Keratinocyte (primary cell): ENCODE measurements around the gene ARID1B. TPM values are rescaled to one million over a fixed set of nuclear protein-coding genes. Genes with fewer than 3 reads are reported as not detected.

Source experiments
- DNase-seq: peaks from one replicate; pipeline ENCODE4 v3.0.0-alpha.2; 2011; ENCODE audit warnings: low read depth, missing footprints, low spot score
- FAIRE-seq: peaks from 2 replicates; lab custom pipeline; 2011; peaks lifted over from hg19 to GRCh38; lab: Jason Lieb, UNC
- H2AFZ ChIP-seq: 2 replicates; pipeline ENCODE4 v1.6.0; 2012; ENCODE audit warnings: low read length, control low read depth, inconsistent platforms; ENCODE audit not compliant: control insufficient read depth
- H3K27ac ChIP-seq: 2 replicates; pipeline ENCODE4 v1.5.1; 2011; ENCODE audit warnings: low read length; ENCODE audit not compliant: control insufficient read depth, insufficient read depth
- H3K27me3 ChIP-seq: 3 replicates; pipeline ENCODE4 v1.6.0; 2011; ENCODE audit warnings: low read length; ENCODE audit not compliant: control insufficient read depth, insufficient read depth; ENCODE audit errors: extremely low read depth
- H3K36me3 ChIP-seq, 2 experiments: 2 replicates in 1 of 2; 3 replicates in 1 of 2; pipeline ENCODE4 v1.5.1; 2011; ENCODE audit warnings: low read length in 2 of 2, mild to moderate bottlenecking in 1 of 2; ENCODE audit not compliant: control insufficient read depth in 2 of 2, insufficient read depth in 2 of 2; ENCODE audit errors: extremely low read depth in 1 of 2
- H3K4me1 ChIP-seq: 3 replicates; pipeline ENCODE4 v1.5.1; 2011; ENCODE audit warnings: low read length; ENCODE audit not compliant: control insufficient read depth, insufficient read depth; ENCODE audit errors: extremely low read depth
- H3K4me2 ChIP-seq: 3 replicates; pipeline ENCODE4 v1.6.0; 2011; ENCODE audit warnings: low read depth, low read length; ENCODE audit not compliant: control insufficient read depth, insufficient read depth; ENCODE audit errors: extremely low read depth
- H3K4me3 ChIP-seq, 3 experiments: fragments of 200-600 bp in 1 of 3; sonication (generic) in 1 of 3; 2 replicates in 2 of 3; 3 replicates in 1 of 3; pipeline ENCODE4 v1.5.1; 2011 to 2016; ENCODE audit warnings: low read length in 3 of 3, mild to moderate bottlenecking in 3 of 3, control low read depth in 2 of 3, inconsistent platforms in 1 of 3, low read depth in 1 of 3, mixed read lengths in 1 of 3, mixed run types in 1 of 3, moderate library complexity in 1 of 3; ENCODE audit not compliant: control insufficient read depth in 2 of 3, insufficient read depth in 2 of 3; ENCODE audit errors: extremely low read depth in 1 of 3
- H3K79me2 ChIP-seq: 2 replicates; pipeline ENCODE4 v1.6.0; 2012; ENCODE audit warnings: low read length; ENCODE audit not compliant: control insufficient read depth, insufficient read depth
- H3K9ac ChIP-seq: 3 replicates; pipeline ENCODE4 v1.6.0; 2011; ENCODE audit warnings: low read length; ENCODE audit not compliant: control insufficient read depth, insufficient read depth; ENCODE audit errors: extremely low read depth
- H3K9me1 ChIP-seq: 3 replicates; pipeline ENCODE4 v1.6.0; 2011; ENCODE audit warnings: low read length; ENCODE audit not compliant: control insufficient read depth, insufficient read depth; ENCODE audit errors: extremely low read depth
- H3K9me3 ChIP-seq: 2 replicates; pipeline ENCODE4 v1.5.1; 2012; ENCODE audit warnings: low read depth, low read length; ENCODE audit not compliant: control insufficient read depth
- H4K20me1 ChIP-seq: 3 replicates; pipeline ENCODE4 v1.6.0; 2011; ENCODE audit warnings: low read length; ENCODE audit not compliant: control insufficient read depth, insufficient read depth; ENCODE audit errors: extremely low read depth
- EZH2 ChIP-seq: IDR thresholded peaks from one replicate; pipeline ENCODE4 v1.6.1; 2012; ENCODE audit warnings: inconsistent platforms, mild to moderate bottlenecking, low read length, moderate library complexity
- dilution Hi-C: fragments of 300-500 bp; cut with MboI; formaldehyde crosslinking; loops from one replicate; pipeline ENCODE4 v1.7.0; 2020; ENCODE audit warnings: low sequenced_read_pairs; ENCODE audit not compliant: extremely low pct_ligation_motif_present
- polyA plus RNA-seq, 5 experiments: library from polyadenylated mRNA; depleted of rRNA in 3 of 5; stranded (reverse) in 3 of 5; stranded (forward) in 1 of 5; unstranded in 1 of 5; fragments of >200 nt; gene quantifications; 1 replicate in 1 of 5; 2 replicates in 3 of 5; 3 replicates in 1 of 5; pipeline versions ENCODE4 v1.2.1 to v1.2.3, GENCODE V29; 2011 to 2012; ENCODE audit warnings: missing spikeins in 2 of 5, low read depth in 1 of 5, low replicate concordance in 1 of 5
- TF ChIP-seq, protein P1 (sequence below), 3 experiments: IDR thresholded peaks in 1 of 3; conservative IDR thresholded peaks in 1 of 3; optimal IDR thresholded peaks in 1 of 3; 2 replicates in 2 of 3; 3 replicates in 1 of 3; pipeline versions ENCODE3 to v1.5.1; 2011; ENCODE audit warnings: low read length in 3 of 3, mild to moderate bottlenecking in 3 of 3, moderate library complexity in 2 of 3, control low read depth in 1 of 3, inconsistent platforms in 1 of 3; ENCODE audit not compliant: insufficient read depth in 2 of 3; ENCODE audit errors: extremely low read depth in 1 of 3

Gene ARID1B
- polyA plus RNA-seq, 1 donor (not counting 4 experiments of a cell fraction or from before 2014, with no cell fraction given) = 14.9 TPM

DNA sequence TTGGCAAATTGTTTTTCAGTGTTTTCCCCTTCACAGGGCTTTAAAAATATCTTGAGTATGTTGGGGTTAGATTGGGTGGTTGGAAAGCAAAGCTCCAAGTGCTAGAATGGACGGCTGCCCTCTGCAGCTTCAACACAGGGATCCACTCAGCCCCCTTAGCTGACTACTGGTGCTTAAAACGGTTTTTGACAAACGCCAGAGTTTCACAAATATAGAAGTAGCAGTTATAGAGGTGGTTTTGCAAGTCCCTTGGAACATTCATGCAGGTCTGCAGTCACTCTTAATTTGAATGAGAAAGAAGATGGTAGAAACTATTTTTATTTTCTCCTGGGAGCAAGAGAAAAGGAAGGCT, 175.9 kb downstream of the ARID1B start:
- Histone ChIP-seq H3K4me1 (peaks cover 46% of the 10 kb centered on the region), H3K36me3 (no peaks in the 10 kb centered on the region)
- dilution Hi-C loops = no loop called here

DNA sequence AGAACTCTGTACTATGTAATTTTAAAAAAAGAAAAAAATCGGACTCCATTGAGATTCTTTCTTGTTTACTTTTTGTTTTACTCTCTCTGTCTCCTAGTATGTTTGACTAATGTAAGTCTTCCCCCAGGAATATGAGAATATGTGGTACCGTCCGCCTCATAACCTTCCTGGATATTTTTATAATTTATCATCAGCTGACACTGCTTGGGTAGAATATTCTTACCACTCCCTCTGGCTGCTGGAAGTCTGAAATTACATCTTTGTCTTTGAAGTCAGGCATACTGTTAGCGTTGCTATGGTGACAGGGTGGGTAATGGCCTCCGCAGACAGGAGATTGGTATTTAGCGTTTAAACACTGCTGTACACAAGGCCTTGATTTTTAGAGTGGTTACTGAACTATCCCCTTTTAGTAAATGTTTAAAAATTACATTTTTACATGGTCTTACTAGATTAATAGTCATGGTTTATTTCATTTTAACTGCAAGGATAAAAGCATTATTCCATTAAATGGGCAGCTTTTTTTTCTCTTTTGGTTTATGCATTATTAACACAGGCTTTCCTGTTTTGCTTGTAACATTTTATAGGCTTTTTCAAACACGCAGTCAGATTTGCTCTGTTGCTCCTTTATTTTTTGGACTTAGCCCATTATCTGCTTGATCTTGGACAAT, 176.4 kb downstream of the ARID1B start:
- H2AFZ ChIP-seq = no peak overlapping the region
- peak overlapping the region; percentile 63 for H3K9ac ChIP-seq

More for the DNA sequence above, 175.9 kb downstream of the ARID1B start:
- Histone ChIP-seq H3K9me1 (no peaks in the 10 kb centered on the region), H3K9me3 (no peaks in the 10 kb centered on the region), H2AFZ (peak overlapping the region; percentile 24), H3K27me3 (no peaks in the 10 kb centered on the region), H3K9ac (peak overlapping the region; percentile 63), H3K4me2 (peak overlapping the region; percentile 84), H3K27ac (peak overlapping the region; percentile 83), H3K4me3 (peak overlapping the region; percentile 2 to 54 (median 39)), H3K79me2 (peaks cover 34% of the 10 kb centered on the region), H4K20me1 (no peaks in the 10 kb centered on the region)
- FAIRE-seq = no peak
- TF ChIP-seq, protein P1, sequence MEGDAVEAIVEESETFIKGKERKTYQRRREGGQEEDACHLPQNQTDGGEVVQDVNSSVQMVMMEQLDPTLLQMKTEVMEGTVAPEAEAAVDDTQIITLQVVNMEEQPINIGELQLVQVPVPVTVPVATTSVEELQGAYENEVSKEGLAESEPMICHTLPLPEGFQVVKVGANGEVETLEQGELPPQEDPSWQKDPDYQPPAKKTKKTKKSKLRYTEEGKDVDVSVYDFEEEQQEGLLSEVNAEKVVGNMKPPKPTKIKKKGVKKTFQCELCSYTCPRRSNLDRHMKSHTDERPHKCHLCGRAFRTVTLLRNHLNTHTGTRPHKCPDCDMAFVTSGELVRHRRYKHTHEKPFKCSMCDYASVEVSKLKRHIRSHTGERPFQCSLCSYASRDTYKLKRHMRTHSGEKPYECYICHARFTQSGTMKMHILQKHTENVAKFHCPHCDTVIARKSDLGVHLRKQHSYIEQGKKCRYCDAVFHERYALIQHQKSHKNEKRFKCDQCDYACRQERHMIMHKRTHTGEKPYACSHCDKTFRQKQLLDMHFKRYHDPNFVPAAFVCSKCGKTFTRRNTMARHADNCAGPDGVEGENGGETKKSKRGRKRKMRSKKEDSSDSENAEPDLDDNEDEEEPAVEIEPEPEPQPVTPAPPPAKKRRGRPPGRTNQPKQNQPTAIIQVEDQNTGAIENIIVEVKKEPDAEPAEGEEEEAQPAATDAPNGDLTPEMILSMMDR (optimal IDR thresholded peaks at IDR 0.05 in 1 of 3, IDR thresholded peaks at IDR 0.05 in 1 of 3, conservative IDR thresholded peaks at IDR 0.05 in 1 of 3; ENCODE audit: extremely low read depth in 1 of 3, insufficient read depth in 2 of 3, low read length in 3 of 3) = no peak
- TF ChIP-seq EZH2 = no peak
- DNase-seq = no peak

More for the DNA sequence above, 176.4 kb downstream of the ARID1B start:
- Histone ChIP-seq H3K27me3 (no peaks in the 10 kb centered on the region), H4K20me1 (no peaks in the 10 kb centered on the region), H3K9me1 (no peaks in the 10 kb centered on the region), H3K79me2 (peaks cover 31% of the 10 kb centered on the region), H3K36me3 (no peaks in the 10 kb centered on the region), H3K4me1 (peaks cover 41% of the 10 kb centered on the region), H3K4me2 (peak overlapping the region; percentile 84), H3K4me3 (peak overlapping the region; percentile 2 to 54 (median 39)), H3K9me3 (no peaks in the 10 kb centered on the region), H3K27ac (peak overlapping the region; percentile 83)
- FAIRE-seq (peak; percentile 92), DNase-seq (peak; percentile 44)
- TF ChIP-seq, protein P1 (optimal IDR thresholded peaks at IDR 0.05 in 1 of 3, IDR thresholded peaks at IDR 0.05 in 1 of 3, conservative IDR thresholded peaks at IDR 0.05 in 1 of 3; ENCODE audit: extremely low read depth in 1 of 3, insufficient read depth in 2 of 3, low read length in 3 of 3) = peak; percentile 19 to 50 (median 30)
- no peak for TF ChIP-seq EZH2
- dilution Hi-C loops = no loop called here
